Neural cell (in vitro differentiated cells): ENCODE results near the gene CCDC81. TPM values are rescaled to one million over a fixed set of nuclear protein-coding genes. Genes with fewer than 3 reads are reported as not detected.

ENCODE experiments used
- H2AFZ ChIP-seq: fragments of 200-600, 300-800 bp; sonication (generic), shearing (Covaris generic); 2 replicates; pipeline ENCODE4 v1.6.0; 2014; ENCODE audit warnings: low read depth, mild to moderate bottlenecking, antibody characterized with exemption, low read length, moderate library complexity
- H3F3A ChIP-seq: fragments of 200-600 bp; shearing (Covaris generic); 2 replicates; pipeline ENCODE4 v1.6.1; 2016; ENCODE audit warnings: mild to moderate bottlenecking, moderate library complexity, mixed read lengths, antibody characterized with exemption, low read length; ENCODE audit not compliant: insufficient read depth, poor library complexity, severe bottlenecking
- H3K27ac ChIP-seq: fragments of 200-600, 300-800 bp; sonication (generic), shearing (Covaris generic); 2 replicates; pipeline ENCODE4 v1.5.1; 2014; ENCODE audit warnings: mild to moderate bottlenecking, low read length, moderate library complexity
- H3K27me3 ChIP-seq: fragments of 300-800, 200-600 bp; sonication (generic), shearing (Covaris generic); 2 replicates; pipeline ENCODE4 v1.6.0; 2014; ENCODE audit warnings: mild to moderate bottlenecking, low read depth, low read length, moderate library complexity; ENCODE audit not compliant: insufficient read depth
- H3K36me3 ChIP-seq: fragments of 300-800, 200-600 bp; sonication (generic), shearing (Covaris generic); 2 replicates; pipeline ENCODE4 v1.5.1; 2014; ENCODE audit warnings: mild to moderate bottlenecking, antibody characterized with exemption, low read length, moderate library complexity; ENCODE audit not compliant: insufficient read depth
- H3K4me2 ChIP-seq: fragments of 300-800, 200-600 bp; sonication (generic), shearing (Covaris generic); 2 replicates; pipeline ENCODE4 v1.6.0; 2014; ENCODE audit warnings: mild to moderate bottlenecking, low read length
- H3K4me3 ChIP-seq: fragments of 300-800, 200-600 bp; sonication (generic), shearing (Covaris generic); 2 replicates; pipeline ENCODE4 v1.5.1; 2014; ENCODE audit warnings: mild to moderate bottlenecking, low read length, moderate library complexity
- H3K79me2 ChIP-seq: fragments of 200-600 bp; shearing (Covaris generic); replicated peaks from 2 replicates; pipeline ENCODE4 v1.6.0; 2014; ENCODE audit warnings: mild to moderate bottlenecking, low read length, moderate library complexity; ENCODE audit not compliant: insufficient read depth
- H3K9ac ChIP-seq: fragments of 300-800, 200-600 bp; sonication (generic), shearing (Covaris generic); 2 replicates; pipeline ENCODE4 v1.6.1; 2016; ENCODE audit warnings: mild to moderate bottlenecking, low read length, mixed read lengths
- H3K9me2 ChIP-seq: fragments of 200-600 bp; shearing (Covaris generic); 2 replicates; pipeline ENCODE4 v1.6.1; 2016; ENCODE audit warnings: mild to moderate bottlenecking, low read length, mixed read lengths; ENCODE audit not compliant: insufficient read depth
- H3K9me3 ChIP-seq: fragments of 200-600, 300-800 bp; sonication (generic), shearing (Covaris generic); 2 replicates; pipeline ENCODE4 v1.6.1; 2016; ENCODE audit warnings: mild to moderate bottlenecking, mixed run types, low read length, moderate library complexity, mixed read lengths
- H4K20me1 ChIP-seq: fragments of 200-600 bp; shearing (Covaris generic); 2 replicates; pipeline ENCODE4 v1.6.1; 2016; ENCODE audit warnings: mild to moderate bottlenecking, mixed run types; ENCODE audit not compliant: insufficient read depth
- CTCF ChIP-seq: fragments of 450-650 bp; IDR thresholded peaks from 2 replicates; pipeline ENCODE4 v1.5.1; 2014; ENCODE audit warnings: antibody characterized with exemption, mild to moderate bottlenecking, moderate library complexity; ENCODE audit not compliant: poor library complexity, severe bottlenecking
- EP300 ChIP-seq: fragments of 450-650 bp; conservative IDR thresholded peaks from 2 replicates; pipeline ENCODE4 v1.6.1; 2014; ENCODE audit warnings: antibody characterized with exemption, mild to moderate bottlenecking, moderate library complexity; ENCODE audit not compliant: poor library complexity, severe bottlenecking
- EZH2 ChIP-seq: fragments of 200-600, 300-800 bp; shearing (Covaris generic), sonication (generic); IDR thresholded peaks from 2 replicates; pipeline ENCODE4 v1.6.1; 2014; ENCODE audit warnings: antibody characterized with exemption, low read length, borderline replicate concordance, mild to moderate bottlenecking; ENCODE audit not compliant: insufficient read depth, poor library complexity, severe bottlenecking
- MXI1 ChIP-seq: fragments of 450-650 bp; conservative IDR thresholded peaks from 2 replicates; pipeline ENCODE4 v1.6.1; 2014; ENCODE audit warnings: antibody characterized with exemption, mild to moderate bottlenecking; ENCODE audit not compliant: poor library complexity, severe bottlenecking
- POLR2AphosphoS5 ChIP-seq: IDR thresholded peaks from 2 replicates; pipeline ENCODE4 v1.6.1; 2012
- RAD21 ChIP-seq: fragments of 450-650 bp; conservative IDR thresholded peaks from 2 replicates; pipeline ENCODE4 v1.6.1; 2014; ENCODE audit warnings: antibody characterized with exemption, mild to moderate bottlenecking, moderate library complexity
- REST ChIP-seq: IDR thresholded peaks from 2 replicates; pipeline ENCODE4 v1.6.1; 2012; ENCODE audit warnings: borderline replicate concordance
- SMC3 ChIP-seq: fragments of 450-650 bp; conservative IDR thresholded peaks from 2 replicates; pipeline ENCODE4 v1.6.1; 2014; ENCODE audit warnings: antibody characterized with exemption, mild to moderate bottlenecking, moderate library complexity; ENCODE audit not compliant: poor library complexity
- polyA plus RNA-seq: library from polyadenylated mRNA; depleted of rRNA; stranded (reverse); fragments of >200 nt; gene quantifications from 2 replicates; pipeline ENCODE4 v1.2.3, GENCODE V29; 2014

The CCDC81 gene
- polyA plus RNA-seq, 1 donor from 2014 or later: 2.5 TPM

DNA sequence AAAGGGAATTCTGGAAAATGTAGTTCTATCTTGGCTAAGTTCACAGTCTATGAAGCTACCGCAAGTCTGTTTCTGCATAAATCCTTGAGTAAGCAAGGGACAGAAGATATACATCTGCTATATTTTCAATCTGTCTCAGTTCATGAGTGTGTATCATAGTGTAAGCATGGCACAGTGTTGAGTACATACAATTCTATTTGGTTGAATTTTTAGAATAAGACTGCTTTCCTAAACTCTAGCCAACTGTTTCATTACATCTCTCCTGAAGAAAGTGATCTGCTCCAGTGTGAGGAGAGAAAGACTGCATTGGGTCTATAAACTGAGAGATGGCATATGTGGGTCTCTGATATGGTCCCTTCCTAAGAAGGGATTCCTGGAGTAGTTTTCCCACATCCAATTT, 2.6 kb upstream of the CCDC81 start:
- no peaks in the 10 kb centered on the region for H3K36me3 ChIP-seq

DNA sequence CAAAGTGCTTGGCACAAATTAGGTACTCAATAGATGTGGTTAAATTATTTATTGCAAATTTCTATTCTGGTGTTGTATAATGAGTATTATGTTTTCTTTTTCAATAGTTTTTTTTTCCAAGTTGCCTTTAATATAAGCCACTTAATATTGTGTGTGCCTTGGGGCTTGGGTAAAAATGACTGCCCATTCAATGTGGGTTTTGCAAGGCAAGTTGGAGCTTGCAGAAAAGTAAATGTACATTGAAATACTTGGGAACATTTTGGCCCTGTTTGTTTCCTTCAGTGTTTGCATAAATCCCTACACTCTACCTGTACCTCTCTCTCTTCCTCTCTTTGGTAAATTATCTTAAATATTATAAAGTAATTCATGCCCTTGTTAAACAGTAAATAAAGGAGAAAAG, 2.1 kb upstream of the CCDC81 start:
- H2AFZ ChIP-seq: no peak overlapping the region
- H3K9ac ChIP-seq: no peak overlapping the region
- no peaks in the 10 kb centered on the region for H3F3A ChIP-seq
- H3K9me2 ChIP-seq: no peaks in the 10 kb centered on the region
- H3K79me2 ChIP-seq: no peaks in the 10 kb centered on the region
- H3K4me2 ChIP-seq: no peak overlapping the region
- H4K20me1 ChIP-seq: no peaks in the 10 kb centered on the region
- no peaks in the 10 kb centered on the region for H3K36me3 ChIP-seq
- no peak overlapping the region for H3K4me3 ChIP-seq
- no peak overlapping the region for H3K27ac ChIP-seq
- TF ChIP-seq POLR2AphosphoS5: no peak
- TF ChIP-seq RAD21: no peak
- no peak for TF ChIP-seq EZH2
- no peak for TF ChIP-seq CTCF
- no peak for TF ChIP-seq MXI1
- TF ChIP-seq SMC3: no peak
- no peak for TF ChIP-seq REST
- TF ChIP-seq EP300: no peak
- no peaks in the 10 kb centered on the region for H3K9me3 ChIP-seq
- H3K27me3 ChIP-seq: no peaks in the 10 kb centered on the region

More for the DNA sequence above, 2.6 kb upstream of the CCDC81 start:
- H3K27ac ChIP-seq: no peak overlapping the region
- H3K9me3 ChIP-seq: no peaks in the 10 kb centered on the region
- H3K27me3 ChIP-seq: no peaks in the 10 kb centered on the region
- H3K4me3 ChIP-seq: no peak overlapping the region
- no peaks in the 10 kb centered on the region for H3F3A ChIP-seq
- H3K79me2 ChIP-seq: no peaks in the 10 kb centered on the region
- no peaks in the 10 kb centered on the region for H3K9me2 ChIP-seq
- TF ChIP-seq EZH2 (no peak), MXI1 (no peak), CTCF (no peak)
- H4K20me1 ChIP-seq: no peaks in the 10 kb centered on the region
- no peak overlapping the region for H3K4me2 ChIP-seq
- no peak overlapping the region for H3K9ac ChIP-seq
- no peak overlapping the region for H2AFZ ChIP-seq
